Coronary artery (tissue), 2 donors: ENCODE results near the gene ZG16B.

ENCODE experiments used
- DNase-seq: peaks from one replicate; pipeline ENCODE4 v3.0.0-alpha.2; 2017; ENCODE audit warnings: low spot score
- H3K27ac ChIP-seq, 2 donors: fragments of 200-600 bp; sonication (generic); one replicate each; pipeline ENCODE4 v1.5.1; 2016 to 2019
- H3K4me3 ChIP-seq: fragments of 200-600 bp; sonication (generic); 2 replicates; pipeline ENCODE4 v1.5.1; 2016; ENCODE audit warnings: mild to moderate bottlenecking, moderate library complexity
- CTCF ChIP-seq: fragments of 200-600 bp; sonication (generic); IDR thresholded peaks from one replicate; pipeline ENCODE4 v1.5.1; 2019; ENCODE audit warnings: antibody characterized with exemption

The ZG16B gene

GRCh38 chr16:2828876-2829430, 1.1 kb upstream of the ZG16B start:
- H3K4me3 ChIP-seq = no peak overlapping the region
- no peak for DNase-seq
- no peak for TF ChIP-seq CTCF
- H3K27ac ChIP-seq = no peak overlapping the region

GRCh38 chr16:2830355-2830695, 222 bp downstream of the ZG16B start:
- H3K27ac ChIP-seq = no peak overlapping the region
- no peak overlapping the region for H3K4me3 ChIP-seq
- DNase-seq = no peak
- no peak for TF ChIP-seq CTCF

- no peak for DNase-seq
- Histone ChIP-seq H3K27ac (no peak overlapping the region), H3K4me3 (no peak overlapping the region)
- TF ChIP-seq CTCF = no peak
Observed at GRCh38 chr16:2831203-2831602, 1.1 kb downstream of the ZG16B start.

GRCh38 chr16:2833776-2834175, 3.7 kb downstream of the ZG16B start:
- TF ChIP-seq CTCF = no peak
- no peak for DNase-seq

GRCh38 chr16:2834968-2835367, 4.9 kb downstream of the ZG16B start:
- Histone ChIP-seq H3K4me3 (no peak overlapping the region), H3K27ac (no peak overlapping the region)
- TF ChIP-seq CTCF = no peak
- DNase-seq = no peak

More at GRCh38 chr16:2833776-2834175, 3.7 kb downstream of the ZG16B start:
- no peak overlapping the region for H3K27ac ChIP-seq
- no peak overlapping the region for H3K4me3 ChIP-seq

- no peak overlapping the region for H3K27ac ChIP-seq
- no peak overlapping the region for H3K4me3 ChIP-seq
- no peak for DNase-seq
- TF ChIP-seq CTCF = no peak
Observed at GRCh38 chr16:2835638-2836493, 5.8 kb downstream of the ZG16B start.
